SH-SY5Y (cell line): ENCODE measurements around the gene SOX6.

Experiments used
- GATA2 ChIP-seq: IDR thresholded peaks from 2 replicates; pipeline ENCODE4 v1.6.1; 2011; ENCODE audit warnings: mild to moderate bottlenecking, low read depth, low read length
- GATA3 ChIP-seq: IDR thresholded peaks from 2 replicates; pipeline ENCODE4 v1.6.1; 2011; ENCODE audit warnings: low read depth, mild to moderate bottlenecking, low read length, moderate library complexity

GRCh38 chr11:16312233-16312765 is 44.0 kb downstream of the SOX6 start:
- TF ChIP-seq GATA3 (no peak), GATA2 (no peak)
